GM21526 (cell line): Measurements from ENCODE around the gene GRB7.
"Not testable (repeated sequence)": the region's sequence is repeated elsewhere in the genome, so short reads cannot be mapped to it uniquely, and the experiment has no call there.

Source experiments
- ATAC-seq: cut with Tn5 transposase; IDR thresholded peaks from one replicate; pipeline ENCODE4 v1.9.1; 2021; ENCODE audit warnings: moderate library complexity; ENCODE audit not compliant: unreplicated experiment, low FRiP score

GRB7 gene

GRCh38 chr17:39737760-39738567 is at the start of gene GRB7:
TSS of gene GRB7 (plus strand) at chr17:39737938. CDS start at chr17:39742302, 4,364 bp downstream.
- no peak for ATAC-seq

- no peak for ATAC-seq
These were observed 49.3 kb upstream of the GRB7 start for GRCh38 chr17:39688475-39688835.

- ATAC-seq, result no peak
These were observed 48.8 kb upstream of the GRB7 start for GRCh38 chr17:39688945-39689344.

DNA sequence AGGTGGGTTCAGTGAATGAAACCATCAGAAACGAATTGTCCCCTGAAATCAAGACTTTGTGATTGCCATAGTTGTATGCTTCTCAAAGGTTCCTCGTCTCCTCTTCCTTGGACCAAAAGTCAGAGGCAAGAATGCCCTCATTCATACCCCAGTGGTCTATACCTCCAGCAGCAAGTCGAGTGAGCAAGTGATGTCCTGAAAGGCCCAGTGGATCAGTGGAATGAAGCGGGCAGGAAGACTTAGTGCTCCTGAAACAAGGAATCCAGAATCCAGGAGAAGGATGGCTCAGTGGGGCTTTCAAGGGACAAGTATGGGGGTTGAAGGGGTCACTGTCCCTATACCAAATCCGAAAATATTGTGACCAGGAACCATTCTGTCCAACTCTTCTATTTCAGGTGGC is 43.1 kb upstream of the GRB7 start:
- ATAC-seq, result no peak

DNA sequence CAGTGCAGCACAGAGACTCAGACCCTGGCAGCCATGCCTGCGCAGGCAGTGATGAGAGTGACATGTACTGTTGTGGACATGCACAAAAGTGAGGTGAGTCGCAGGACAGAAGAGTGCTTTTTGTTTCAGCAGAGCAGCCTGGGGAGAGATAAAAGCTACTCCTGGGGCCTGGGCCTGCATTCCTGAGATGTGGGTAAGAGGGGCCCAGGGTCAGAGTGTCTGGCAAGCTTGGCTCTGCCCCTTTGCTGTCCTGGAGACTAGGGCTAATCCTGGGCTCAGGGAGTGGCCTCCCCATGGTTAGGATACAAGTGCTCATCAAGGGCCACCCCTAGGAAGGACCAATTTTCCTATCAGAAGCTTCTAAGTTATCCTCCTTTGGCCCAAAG is 42.7 kb upstream of the GRB7 start:
- ATAC-seq, result no peak

DNA sequence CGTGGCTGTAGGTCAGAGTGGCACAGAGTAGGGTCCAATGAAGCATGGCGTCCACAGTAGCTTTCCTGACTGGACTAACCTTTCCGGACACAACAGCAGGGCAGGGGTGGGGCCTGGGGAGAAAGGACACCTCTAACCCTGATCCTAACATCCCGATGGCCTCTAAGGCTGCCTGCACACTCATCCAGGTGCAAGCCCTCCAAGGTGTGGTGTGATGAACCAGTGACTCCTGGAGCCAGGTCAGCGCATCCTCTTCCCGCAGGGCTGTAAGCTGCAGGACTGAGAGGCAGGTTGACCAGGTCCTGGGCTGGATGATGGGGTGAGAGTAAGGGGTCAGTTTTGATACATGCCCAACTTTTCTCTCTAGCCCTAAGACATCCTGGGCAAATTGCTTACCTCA is 41.0 kb upstream of the GRB7 start:
- no peak for ATAC-seq

DNA sequence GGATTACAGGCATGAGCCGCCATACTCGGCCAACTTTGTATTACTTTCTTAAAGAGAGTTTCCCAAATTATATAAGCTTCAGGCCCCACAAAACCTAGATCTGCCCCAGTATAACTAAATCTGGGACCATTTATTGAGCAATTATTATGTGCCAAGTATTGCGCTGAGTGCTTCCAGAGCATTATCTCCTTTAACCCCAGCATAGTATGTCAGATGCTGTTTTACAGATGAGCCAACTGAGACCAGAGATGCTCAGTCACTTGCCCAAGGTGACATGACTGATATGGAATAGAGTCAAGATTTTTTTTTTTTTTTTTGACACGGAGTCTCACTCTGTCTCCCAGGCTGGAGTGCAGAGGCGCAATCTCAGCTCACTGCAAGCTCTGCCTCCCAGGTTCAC is 39.8 kb upstream of the GRB7 start:
- no peak for ATAC-seq

GRCh38 chr17:39699157-39699817 is 38.5 kb upstream of the GRB7 start:
- not testable (repeated sequence) for ATAC-seq

GRCh38 chr17:39699818-39700147 is 38.0 kb upstream of the GRB7 start, which contains the start of gene ERBB2:
TSS of gene ERBB2 (plus strand) at chr17:39700064. CDS start at chr17:39700239, 175 bp downstream.
- no peak for ATAC-seq

DNA sequence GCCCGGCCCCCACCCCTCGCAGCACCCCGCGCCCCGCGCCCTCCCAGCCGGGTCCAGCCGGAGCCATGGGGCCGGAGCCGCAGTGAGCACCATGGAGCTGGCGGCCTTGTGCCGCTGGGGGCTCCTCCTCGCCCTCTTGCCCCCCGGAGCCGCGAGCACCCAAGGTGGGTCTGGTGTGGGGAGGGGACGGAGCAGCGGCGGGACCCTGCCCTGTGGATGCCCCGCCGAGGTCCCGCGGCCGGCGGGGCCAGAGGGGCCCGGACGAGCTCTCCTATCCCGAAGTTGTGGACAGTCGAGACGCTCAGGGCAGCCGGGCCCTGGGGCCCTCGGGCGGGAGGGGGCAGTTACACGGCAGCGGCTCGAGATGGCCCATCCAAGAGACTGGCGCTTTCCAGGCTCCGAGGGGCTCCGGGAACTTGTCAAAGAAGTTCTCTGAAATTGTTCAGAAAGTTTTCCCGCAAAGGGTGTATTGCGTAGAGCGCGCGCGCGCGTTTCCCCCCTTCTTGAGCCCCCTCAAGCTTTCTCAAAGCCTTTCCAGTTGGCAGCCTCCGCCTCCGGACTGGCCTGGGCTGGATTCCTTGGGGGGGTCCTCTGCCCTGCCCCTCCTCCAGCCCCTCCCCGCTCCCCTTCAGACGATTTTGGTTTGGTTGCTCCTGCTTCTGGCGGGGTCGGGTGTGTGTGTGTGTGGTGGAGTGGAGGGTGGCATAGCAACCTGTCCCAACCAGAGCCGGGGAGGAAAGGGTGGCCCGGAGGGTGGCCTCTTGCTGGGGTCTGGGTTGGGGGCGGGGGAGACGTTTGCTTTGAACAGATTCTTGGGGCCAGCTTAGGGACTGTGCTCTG is 37.4 kb upstream of the GRB7 start:
- ATAC-seq, result no peak

DNA sequence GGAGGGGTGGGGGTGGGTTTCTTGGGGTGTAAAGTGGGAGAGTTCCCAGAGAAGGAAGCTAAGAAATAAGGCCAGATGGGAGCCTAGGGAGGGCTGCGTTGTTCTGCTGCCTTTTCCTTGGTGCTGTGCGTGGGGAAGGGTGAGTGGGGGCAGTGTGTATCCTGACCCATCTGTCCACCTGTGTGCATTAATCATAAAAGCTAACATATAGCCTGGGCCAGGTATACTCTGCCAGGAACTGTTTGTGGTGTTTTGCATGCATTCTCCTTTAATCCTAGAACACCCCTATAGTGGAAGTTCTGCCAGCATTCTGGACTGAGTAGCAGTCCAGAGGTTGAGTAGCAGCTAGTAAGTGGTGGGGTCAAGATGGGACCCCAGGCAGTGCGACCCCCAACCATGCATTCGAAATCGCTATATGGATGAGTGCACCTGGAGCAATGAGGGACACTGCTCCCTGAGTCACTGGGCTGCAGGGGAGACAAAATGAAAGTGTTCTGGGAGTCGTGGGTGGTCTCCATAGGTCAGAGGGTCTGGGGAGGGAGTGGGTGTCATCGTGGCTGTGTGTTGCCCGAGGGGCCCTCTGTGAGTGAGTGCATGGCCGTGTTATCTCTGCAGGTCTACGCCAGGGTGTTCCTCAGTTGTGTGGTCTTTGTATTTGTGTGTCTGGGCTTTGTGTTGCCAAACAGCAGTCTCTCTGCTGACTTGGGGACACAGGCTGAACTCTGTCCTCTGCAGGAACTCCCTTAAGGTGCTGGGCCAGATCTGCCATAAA is 36.5 kb upstream of the GRB7 start:
- no peak for ATAC-seq

- ATAC-seq, result no peak
These were observed 35.8 kb upstream of the GRB7 start for GRCh38 chr17:39701784-39702422.

DNA sequence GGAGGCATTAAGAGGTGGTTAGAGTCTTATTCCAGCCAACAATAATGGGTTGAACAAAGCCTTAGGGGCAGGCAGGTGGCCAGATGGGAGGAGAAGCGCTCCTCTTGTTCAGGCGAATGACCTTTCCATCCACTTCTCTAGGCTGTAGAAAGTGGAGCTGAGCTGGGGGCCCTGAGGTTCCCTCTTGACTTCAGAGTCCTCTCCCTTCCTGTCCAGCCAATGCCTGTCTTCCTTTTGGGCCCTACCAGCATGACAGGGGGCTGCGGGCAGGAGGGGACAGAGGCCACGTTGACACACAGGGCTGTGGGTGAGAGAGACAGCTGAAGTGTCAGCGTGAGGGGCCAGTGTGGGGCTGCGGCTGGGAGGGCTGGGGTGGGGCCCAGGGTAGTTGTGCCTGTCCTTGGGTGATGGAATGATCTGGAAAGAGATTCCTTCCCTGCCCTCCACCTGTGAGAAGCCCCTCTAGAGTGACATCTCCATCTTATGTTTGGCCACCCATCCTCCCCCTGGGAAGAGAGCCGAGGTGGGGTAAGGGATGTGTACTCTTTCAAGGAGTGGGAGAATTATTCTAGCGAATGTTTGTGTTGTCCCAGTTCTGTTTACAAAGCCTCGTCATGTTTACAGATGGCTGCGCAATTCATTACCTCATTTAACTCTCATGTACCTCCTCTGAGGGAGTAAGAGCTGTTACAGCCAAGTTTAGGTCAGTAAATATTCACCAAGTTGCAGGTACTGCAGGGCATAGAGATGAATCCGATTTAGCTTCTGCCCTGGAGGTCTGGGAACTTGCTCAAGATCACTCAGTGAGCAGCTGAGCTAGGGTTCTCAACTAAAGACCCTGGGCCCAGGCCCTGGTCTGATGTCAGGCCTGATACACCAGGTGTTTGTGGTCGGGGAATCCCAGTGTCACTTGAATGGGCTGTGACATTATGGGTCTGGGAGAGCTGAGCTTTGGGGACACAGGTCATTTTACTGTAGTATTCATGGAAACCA is 34.5 kb upstream of the GRB7 start:
- ATAC-seq, result no peak

DNA sequence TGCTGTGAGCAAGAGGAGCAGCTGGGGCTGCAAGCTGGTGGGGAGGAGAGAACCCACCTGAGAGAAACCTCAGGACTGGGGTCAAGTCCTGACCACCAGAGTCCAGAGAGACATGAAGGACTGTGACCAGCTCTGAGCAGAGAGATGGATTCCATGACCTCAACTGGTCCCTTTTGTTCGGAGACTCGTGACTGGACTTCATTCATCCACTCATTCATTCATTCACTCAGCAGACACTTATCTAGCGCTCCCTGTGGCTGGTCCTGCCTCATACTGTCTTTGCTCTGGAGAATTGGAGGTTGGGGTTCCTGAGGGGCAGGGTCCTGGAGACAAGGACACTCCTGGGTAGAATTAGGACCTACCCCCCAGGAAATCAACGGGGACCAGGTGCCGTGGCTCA is 33.8 kb upstream of the GRB7 start:
- ATAC-seq, result no peak

GRCh38 chr17:39704821-39705551 is 32.8 kb upstream of the GRB7 start:
- no peak for ATAC-seq

DNA sequence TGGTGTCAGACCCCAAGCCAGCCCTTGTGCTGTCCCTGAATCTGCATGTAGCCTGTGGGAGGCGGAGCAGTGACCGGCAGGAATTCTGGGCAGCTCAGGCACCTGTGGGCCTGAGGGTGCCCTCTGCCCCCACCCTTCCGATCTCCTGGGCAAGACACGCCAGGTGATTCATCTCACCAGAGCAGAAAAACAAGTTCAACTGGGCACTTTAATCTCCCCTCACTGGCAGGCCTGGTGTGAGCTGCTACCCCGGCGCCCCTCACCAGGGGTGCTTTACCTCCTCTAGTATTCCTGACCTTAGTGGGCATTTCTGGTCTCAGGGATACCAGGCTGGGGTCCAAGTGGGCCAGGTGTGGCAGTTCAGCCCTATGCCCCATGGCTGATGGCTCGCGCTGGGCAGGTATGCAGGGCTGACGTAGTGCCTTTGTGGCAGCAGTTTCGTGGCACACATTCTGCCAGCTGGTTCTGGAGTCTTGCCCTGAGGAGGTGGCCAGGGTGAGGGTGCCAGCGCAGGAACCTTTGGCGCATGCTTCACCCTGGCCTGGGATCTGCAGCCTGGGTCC is 31.9 kb upstream of the GRB7 start:
- ATAC-seq, result no peak

- no peak for ATAC-seq
These were observed 31.4 kb upstream of the GRB7 start for GRCh38 chr17:39706383-39706782.

GRCh38 chr17:39706921-39707337 is 30.8 kb upstream of the GRB7 start:
- no peak for ATAC-seq
